GM12892 (cell line): ENCODE measurements around the gene GRIN2D.

Experiments
- POLR2A ChIP-seq: IDR thresholded peaks from 2 replicates; pipeline ENCODE4 v1.6.1; 2011; ENCODE audit warnings: low read depth, low read length, control low read depth
- POLR2AphosphoS5 ChIP-seq: IDR thresholded peaks from 2 replicates; pipeline ENCODE4 v1.6.1; 2011; ENCODE audit warnings: low read depth, low read length, control low read depth
- TAF1 ChIP-seq: IDR thresholded peaks from 2 replicates; pipeline ENCODE4 v1.6.1; 2011; ENCODE audit warnings: low read depth, mild to moderate bottlenecking, control low read depth, low read length, borderline replicate concordance

- no peak for TF ChIP-seq POLR2A
- no peak for TF ChIP-seq POLR2AphosphoS5
- no peak for TF ChIP-seq TAF1
These were observed 14.4 kb upstream of the GRIN2D start for GRCh38 chr19:48379058-48379457.
